ENCODE measurements around the gene P2RY6. TPM values are rescaled to one million over a fixed set of nuclear protein-coding genes. Genes with fewer than 3 reads are reported as not detected.

The P2RY6 gene
- polyA plus RNA-seq, 1 donor (not counting 4 experiments of a cell fraction or from before 2014, with no cell fraction given) = 0.04 TPM

- Histone ChIP-seq H3K4me2 (ENCODE audit: control insufficient read depth, extremely low read depth, insufficient read depth, low read depth, low read length) (no peak overlapping the region), H3K27ac (ENCODE audit: control insufficient read depth, insufficient read depth, low read length) (no peak overlapping the region), H3K36me3 (ENCODE audit: control insufficient read depth in 2 of 2, extremely low read depth in 1 of 2, insufficient read depth in 2 of 2, low read length in 2 of 2) (no peaks in the 10 kb centered on the region), H3K4me3 (ENCODE audit: control insufficient read depth in 2 of 3, extremely low read depth in 1 of 3, insufficient read depth in 2 of 3, low read depth in 1 of 3, low read length in 3 of 3) (no peak overlapping the region), H4K20me1 (ENCODE audit: control insufficient read depth, extremely low read depth, insufficient read depth, low read length) (no peaks in the 10 kb centered on the region), H2AFZ (ENCODE audit: control insufficient read depth, low read length) (no peak overlapping the region), H3K9ac (ENCODE audit: control insufficient read depth, extremely low read depth, insufficient read depth, low read length) (no peak overlapping the region), H3K27me3 (ENCODE audit: control insufficient read depth, extremely low read depth, insufficient read depth, low read length) (peaks cover 7% of the 10 kb centered on the region), H3K4me1 (ENCODE audit: control insufficient read depth, extremely low read depth, insufficient read depth, low read length) (peaks cover 12% of the 10 kb centered on the region), H3K79me2 (ENCODE audit: control insufficient read depth, insufficient read depth, low read length) (no peaks in the 10 kb centered on the region), H3K9me1 (ENCODE audit: control insufficient read depth, extremely low read depth, insufficient read depth, low read length) (no peaks in the 10 kb centered on the region), H3K9me3 (ENCODE audit: control insufficient read depth, low read depth, low read length) (no peaks in the 10 kb centered on the region)
- FAIRE-seq = no peak
- no peak for DNase-seq (ENCODE audit: low read depth, low spot score)
- dilution Hi-C loops (cut with MboI; ENCODE audit: extremely low pct_ligation_motif_present, low sequenced_read_pairs) = no loop called here
- no peak for TF ChIP-seq EZH2 (IDR thresholded peaks at IDR 0.05; ENCODE audit: low read length)
- TF ChIP-seq CTCF (optimal IDR thresholded peaks at IDR 0.05 in 1 of 3, IDR thresholded peaks at IDR 0.05 in 1 of 3, conservative IDR thresholded peaks at IDR 0.05 in 1 of 3; ENCODE audit: extremely low read depth in 1 of 3, insufficient read depth in 2 of 3, low read length in 3 of 3) = no peak
Observed at GRCh38 chr11:73337846-73338245, 65.7 kb downstream of the P2RY6 start.

GRCh38 chr11:73338279-73338678 is 66.1 kb downstream of the P2RY6 start:
- no peak for TF ChIP-seq CTCF (optimal IDR thresholded peaks at IDR 0.05 in 1 of 3, IDR thresholded peaks at IDR 0.05 in 1 of 3, conservative IDR thresholded peaks at IDR 0.05 in 1 of 3; ENCODE audit: extremely low read depth in 1 of 3, insufficient read depth in 2 of 3, low read length in 3 of 3)
- TF ChIP-seq EZH2 (IDR thresholded peaks at IDR 0.05; ENCODE audit: low read length) = no peak
- no peak overlapping the region for H3K4me3 ChIP-seq (ENCODE audit: control insufficient read depth in 2 of 3, extremely low read depth in 1 of 3, insufficient read depth in 2 of 3, low read depth in 1 of 3, low read length in 3 of 3)
- H3K9me1 ChIP-seq (ENCODE audit: control insufficient read depth, extremely low read depth, insufficient read depth, low read length) = no peaks in the 10 kb centered on the region
- peaks cover 9% of the 10 kb centered on the region for H3K27me3 ChIP-seq (ENCODE audit: control insufficient read depth, extremely low read depth, insufficient read depth, low read length)
- H3K9ac ChIP-seq (ENCODE audit: control insufficient read depth, extremely low read depth, insufficient read depth, low read length) = no peak overlapping the region
- H3K4me1 ChIP-seq (ENCODE audit: control insufficient read depth, extremely low read depth, insufficient read depth, low read length) = peaks cover 12% of the 10 kb centered on the region
- H4K20me1 ChIP-seq (ENCODE audit: control insufficient read depth, extremely low read depth, insufficient read depth, low read length) = no peaks in the 10 kb centered on the region
- no peaks in the 10 kb centered on the region for H3K9me3 ChIP-seq (ENCODE audit: control insufficient read depth, low read depth, low read length)
- no peak for DNase-seq (ENCODE audit: low read depth, low spot score)
- no peak overlapping the region for H3K4me2 ChIP-seq (ENCODE audit: control insufficient read depth, extremely low read depth, insufficient read depth, low read depth, low read length)
- dilution Hi-C loops (cut with MboI; ENCODE audit: extremely low pct_ligation_motif_present, low sequenced_read_pairs) = no loop called here
- no peaks in the 10 kb centered on the region for H3K36me3 ChIP-seq (ENCODE audit: control insufficient read depth in 2 of 2, extremely low read depth in 1 of 2, insufficient read depth in 2 of 2, low read length in 2 of 2)
- no peak overlapping the region for H2AFZ ChIP-seq (ENCODE audit: control insufficient read depth, low read length)
- H3K79me2 ChIP-seq (ENCODE audit: control insufficient read depth, insufficient read depth, low read length) = no peaks in the 10 kb centered on the region
- H3K27ac ChIP-seq (ENCODE audit: control insufficient read depth, insufficient read depth, low read length) = no peak overlapping the region
- FAIRE-seq = no peak

Data from keratinocyte (primary cell).